Common myeloid progenitor, CD34-positive (primary cell): ENCODE data around the gene WLS.

Experiments
- CTCF ChIA-PET: fragments of 350-600 bp; sonication (Branson Sonifier 250); formaldehyde crosslinking; loops from one replicate; lab custom pipeline; 2021; ENCODE audit warnings: antibody characterized with exemption; lab: Charles Lee
- POLR2A ChIA-PET: fragments of 350-600 bp; sonication (Branson Sonifier 250); formaldehyde crosslinking; loops from one replicate; lab custom pipeline; 2021; ENCODE audit warnings: antibody characterized with exemption; lab: Charles Lee
- DNase-seq, 3 donors: peaks; one replicate each; pipeline versions ENCODE4 v3.0.0 to v3.0.0-alpha.2; 2013
- H3K27ac ChIP-seq, 2 experiments: 1 replicate in 1 of 2; 2 replicates in 1 of 2; pipeline ENCODE4 v1.7.0; 2013; ENCODE audit warnings: inconsistent platforms in 2 of 2, low read length in 2 of 2, mild to moderate bottlenecking in 2 of 2, low read depth in 1 of 2, moderate library complexity in 1 of 2; ENCODE audit not compliant: severe bottlenecking in 2 of 2, insufficient read depth in 1 of 2, poor library complexity in 1 of 2
- H3K27me3 ChIP-seq, 5 experiments: replicated peaks in 2 of 5; 1 replicate in 3 of 5; 2 replicates in 2 of 5; pipeline versions ENCODE4 v1.6.1 to v1.7.0; 2013; ENCODE audit warnings: low read length in 4 of 5, mild to moderate bottlenecking in 2 of 5, moderate library complexity in 2 of 5, inconsistent platforms in 1 of 5; ENCODE audit not compliant: insufficient read depth in 5 of 5, control insufficient read depth in 4 of 5
- H3K36me3 ChIP-seq, 4 experiments: 1 replicate in 2 of 4; 2 replicates in 2 of 4; pipeline versions ENCODE4 v1.6.1 to v1.7.0; 2013; ENCODE audit warnings: low read length in 3 of 4, control low read depth in 1 of 4, mild to moderate bottlenecking in 1 of 4; ENCODE audit not compliant: control insufficient read depth in 4 of 4, insufficient read depth in 4 of 4
- H3K4me1 ChIP-seq, 4 experiments: 1 replicate in 3 of 4; 2 replicates in 1 of 4; pipeline versions ENCODE4 v1.6.1 to v1.7.1; 2013; ENCODE audit warnings: low read length in 3 of 4, mild to moderate bottlenecking in 3 of 4, control low read depth in 1 of 4, inconsistent platforms in 1 of 4, moderate library complexity in 1 of 4; ENCODE audit not compliant: control insufficient read depth in 4 of 4, insufficient read depth in 4 of 4; ENCODE audit errors: control extremely low read depth in 1 of 4
- H3K4me3 ChIP-seq, 7 experiments: 1 replicate in 4 of 7; 2 replicates in 3 of 7; pipeline versions ENCODE4 v1.5.1 to v1.7.0; 2013; ENCODE audit warnings: mild to moderate bottlenecking in 7 of 7, low read length in 6 of 7, moderate library complexity in 6 of 7, inconsistent platforms in 2 of 7, low read depth in 2 of 7, control low read depth in 1 of 7; ENCODE audit not compliant: insufficient read depth in 4 of 7, control insufficient read depth in 1 of 7; ENCODE audit errors: extremely low read depth in 1 of 7
- H3K9me3 ChIP-seq, 5 experiments: 1 replicate in 4 of 5; 2 replicates in 1 of 5; pipeline versions ENCODE4 v1.6.1 to v1.7.1; 2013; ENCODE audit warnings: low read length in 4 of 5, mild to moderate bottlenecking in 2 of 5, inconsistent platforms in 1 of 5, low read depth in 1 of 5, moderate library complexity in 1 of 5; ENCODE audit not compliant: control insufficient read depth in 4 of 5, insufficient read depth in 2 of 5; ENCODE audit errors: control extremely low read depth in 1 of 5
- WGBS: methylation state at CpG from one replicate; pipeline ENCODE4 v1.1.5; 2013; ENCODE audit not compliant: insufficient coverage; 5-methylcytosine and 5-hydroxymethylcytosine counted together

Gene WLS

DNA sequence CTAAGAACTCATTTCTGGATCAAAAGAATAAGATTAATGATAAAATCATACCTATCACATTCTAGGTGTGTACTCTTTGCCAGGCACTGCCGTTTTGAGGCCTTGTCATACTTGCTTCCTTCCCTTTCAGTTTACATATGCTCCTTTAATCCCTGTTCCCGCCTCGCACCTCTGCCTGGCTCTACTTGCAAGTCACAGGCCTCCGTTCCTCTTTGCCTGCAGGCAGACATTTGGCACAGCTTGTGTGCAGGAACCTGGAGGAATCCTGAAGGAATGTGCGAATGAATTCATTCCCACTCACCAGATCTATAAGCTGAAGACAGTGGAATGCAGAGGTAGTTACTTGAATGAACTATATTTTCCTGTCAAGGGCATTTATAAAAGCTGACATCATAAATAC lies 13.8 kb downstream of the WLS start:
- H3K9me3 ChIP-seq, result no peaks in the 10 kb centered on the region
- no peak overlapping the region for H3K4me3 ChIP-seq
- WGBS, result 74% methylated on average over 3 of the region's 5 CpGs
- ChIA-PET POLR2A (no interaction called here), CTCF (no interaction called here)
- DNase-seq, result no peak
- H3K27me3 ChIP-seq, result peaks cover 0 to 3% (median 0%) of the 10 kb centered on the region in 5 experiments
- H3K27ac ChIP-seq, result no peak overlapping the region
- H3K36me3 ChIP-seq, result no peaks in the 10 kb centered on the region
- H3K4me1 ChIP-seq, result no peaks in the 10 kb centered on the region

GRCh38 chr1:68217618-68218017 lies 14.7 kb downstream of the WLS start:
- Histone ChIP-seq H3K4me1 (no peaks in the 10 kb centered on the region), H3K27me3 (peaks cover 0 to 3% (median 0%) of the 10 kb centered on the region in 5 experiments), H3K4me3 (no peak overlapping the region), H3K9me3 (no peaks in the 10 kb centered on the region), H3K36me3 (no peaks in the 10 kb centered on the region), H3K27ac (no peak overlapping the region)
- CTCF ChIA-PET, result no interaction called here
- DNase-seq, result no peak
- POLR2A ChIA-PET, result no interaction called here
- WGBS, result 100% methylated on average over 4 of the region's 5 CpGs

GRCh38 chr1:68217060-68217554 lies 15.2 kb downstream of the WLS start:
- H3K4me1 ChIP-seq, result no peaks in the 10 kb centered on the region
- DNase-seq, result no peak
- WGBS, result 100% methylated on average over 1 of the region's 5 CpGs
- no peak overlapping the region for H3K4me3 ChIP-seq
- no peaks in the 10 kb centered on the region for H3K9me3 ChIP-seq
- H3K36me3 ChIP-seq, result no peaks in the 10 kb centered on the region
- H3K27me3 ChIP-seq, result peaks cover 0 to 3% (median 0%) of the 10 kb centered on the region in 5 experiments
- POLR2A ChIA-PET, result no interaction called here
- CTCF ChIA-PET, result no interaction called here
- H3K27ac ChIP-seq, result no peak overlapping the region

DNA sequence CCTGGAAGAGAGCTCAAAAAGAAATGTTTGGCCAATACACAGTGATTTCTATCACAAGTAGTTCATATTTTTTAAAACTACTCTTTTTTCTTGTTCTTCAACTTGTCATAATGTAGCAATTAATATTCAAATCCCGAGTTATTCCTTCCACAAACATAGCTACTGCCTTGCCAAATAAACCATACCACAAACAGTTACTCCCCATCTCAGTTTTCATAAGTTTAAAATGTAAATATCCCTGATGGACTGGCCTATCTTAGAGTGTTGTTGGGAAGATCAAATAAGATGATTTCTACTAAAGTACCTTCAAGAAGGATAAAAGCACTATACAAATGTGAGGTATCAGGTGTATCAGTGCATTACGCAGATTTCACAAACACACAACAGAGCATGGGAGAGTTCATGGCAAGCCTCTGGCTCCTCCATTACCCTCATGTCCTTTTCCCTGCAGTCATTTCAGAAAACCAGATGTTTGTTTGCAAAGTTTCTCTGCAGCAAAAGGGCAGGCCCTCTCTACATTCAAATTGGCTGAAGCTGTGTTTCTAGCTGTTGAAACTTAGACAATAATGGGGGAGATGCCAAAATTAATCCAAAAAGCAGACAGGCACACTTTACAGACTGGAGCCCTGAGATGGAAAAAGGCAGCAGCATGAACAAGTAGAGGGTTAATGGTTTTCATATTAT lies 16.1 kb downstream of the WLS start:
- 100% methylated on average over 1 of the region's 2 CpGs for WGBS
- Histone ChIP-seq H3K36me3 (no peaks in the 10 kb centered on the region), H3K27ac (no peak overlapping the region), H3K4me1 (no peaks in the 10 kb centered on the region), H3K9me3 (no peaks in the 10 kb centered on the region), H3K4me3 (no peak overlapping the region), H3K27me3 (peaks cover 0 to 4% (median 3%) of the 10 kb centered on the region in 5 experiments)
- CTCF ChIA-PET, result no interaction called here
- POLR2A ChIA-PET, result no interaction called here
- DNase-seq, result no peak

GRCh38 chr1:68213843-68214242 lies 18.5 kb downstream of the WLS start:
- Histone ChIP-seq H3K4me1 (no peaks in the 10 kb centered on the region), H3K27me3 (peaks cover 0 to 4% (median 2%) of the 10 kb centered on the region in 5 experiments), H3K36me3 (no peaks in the 10 kb centered on the region), H3K27ac (no peak overlapping the region), H3K9me3 (no peaks in the 10 kb centered on the region), H3K4me3 (no peak overlapping the region)
- ChIA-PET CTCF (interaction anchor here (0.6 kb wide), 1 partner anchor 1186 kb away, joined by 3 read pairs; no protein-coding TSS in a partner anchor), POLR2A (interaction anchor here (0.6 kb wide), 1 partner anchor 25 kb away, joined by 3 read pairs; no protein-coding TSS in a partner anchor)
- 87% methylated on average over 5 of the region's 5 CpGs for WGBS
- no peak for DNase-seq

DNA sequence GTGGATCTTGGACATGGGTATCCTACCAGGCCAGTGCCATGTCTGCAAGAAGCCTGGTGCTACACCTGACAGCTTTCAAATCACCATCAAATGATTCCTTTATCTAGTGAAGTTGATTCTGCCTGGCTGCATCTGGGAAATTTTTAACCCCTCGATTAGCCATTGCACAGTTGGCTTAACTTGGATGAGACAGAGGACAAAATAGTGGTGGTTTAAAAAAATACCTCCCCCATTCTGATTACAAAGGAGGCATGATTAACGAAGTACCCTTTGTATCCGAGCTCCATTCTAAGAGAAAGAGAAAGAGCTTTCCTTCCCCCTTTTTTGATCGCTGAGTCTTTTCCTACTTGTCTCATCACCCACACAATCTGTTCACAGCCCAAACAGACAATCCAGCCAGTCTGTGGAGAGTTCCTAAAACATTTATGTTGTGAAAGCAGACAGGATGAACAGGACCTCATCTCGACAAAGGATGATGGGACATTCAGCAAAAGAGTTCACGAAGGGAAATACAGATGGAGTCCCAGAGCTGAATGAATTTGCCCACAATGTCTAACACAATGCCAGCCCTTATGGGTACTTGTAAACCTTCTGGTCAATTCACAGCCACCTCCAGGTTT lies 20.5 kb downstream of the WLS start:
- POLR2A ChIA-PET, result no interaction called here
- H3K9me3 ChIP-seq, result no peaks in the 10 kb centered on the region
- 94% methylated on average over 4 of the region's 6 CpGs for WGBS

DNA sequence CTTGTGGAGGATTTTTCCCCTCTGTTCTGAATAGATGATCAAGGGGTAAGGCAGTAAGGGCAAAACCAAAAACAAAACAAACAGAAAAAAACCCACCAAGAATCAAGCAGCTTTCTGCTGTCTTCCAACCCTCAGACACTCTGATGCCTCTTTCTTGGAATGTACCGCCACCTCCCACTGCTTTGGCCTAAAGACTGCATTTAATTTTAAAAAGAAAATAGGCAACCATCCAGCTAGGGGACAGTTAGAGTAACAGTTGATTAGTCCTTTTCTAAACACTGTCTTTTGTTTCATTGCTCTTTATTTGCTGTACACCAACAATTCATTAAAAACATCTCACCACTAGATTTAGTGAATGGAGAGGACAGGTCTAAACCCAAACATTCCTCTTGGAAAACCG lies 21.5 kb downstream of the WLS start:
- Histone ChIP-seq H3K27ac (no peak overlapping the region), H3K27me3 (peaks cover 0 to 4% (median 0%) of the 10 kb centered on the region in 5 experiments), H3K4me1 (no peaks in the 10 kb centered on the region), H3K4me3 (no peak overlapping the region), H3K9me3 (no peaks in the 10 kb centered on the region), H3K36me3 (no peaks in the 10 kb centered on the region)
- CTCF ChIA-PET, result no interaction called here
- 100% methylated on average over 1 of the region's 2 CpGs for WGBS
- no peak for DNase-seq
- POLR2A ChIA-PET, result no interaction called here

More for the DNA sequence above, 20.5 kb downstream of the WLS start:
- DNase-seq, result no peak
- CTCF ChIA-PET, result no interaction called here
- Histone ChIP-seq H3K27ac (no peak overlapping the region), H3K4me3 (no peak overlapping the region), H3K27me3 (peaks cover 0 to 4% (median 0%) of the 10 kb centered on the region in 5 experiments), H3K36me3 (no peaks in the 10 kb centered on the region), H3K4me1 (no peaks in the 10 kb centered on the region)
